H1 (cell line): ENCODE results near the gene KCTD12. TPM values are rescaled to one million over a fixed set of nuclear protein-coding genes. Genes with fewer than 3 reads are reported as not detected.

ENCODE experiments used
- CTCF ChIA-PET: fragments of 300-600 bp; sonication (Branson Sonifier 250); formaldehyde crosslinking; loops from one replicate; lab custom pipeline; 2021; ENCODE audit not compliant: partially characterized antibody; lab: Charles Lee
- POLR2A ChIA-PET: fragments of 300-600 bp; sonication (Branson Sonifier 250); formaldehyde crosslinking; loops from one replicate; lab custom pipeline; 2021; ENCODE audit warnings: inconsistent platforms; ENCODE audit not compliant: partially characterized antibody; lab: Charles Lee
- DNase-seq, 2 experiments: peaks; one replicate each; pipeline versions ENCODE4 v3.0.0 to v3.0.0-alpha.2; 2010 to 2022; ENCODE audit warnings: low spot score in 2 of 2, low read depth in 1 of 2, mixed read lengths in 1 of 2
- FAIRE-seq: peaks from 2 replicates; lab custom pipeline; 2011; peaks lifted over from hg19 to GRCh38; lab: Jason Lieb, UNC
- H2AFZ ChIP-seq: 2 replicates; pipeline ENCODE4 v1.8.1; 2012; ENCODE audit warnings: low read length, inconsistent platforms
- H2AK5ac ChIP-seq: 2 replicates; pipeline ENCODE4 v1.6.1; 2013; ENCODE audit warnings: low read depth, low read length
- H2BK120ac ChIP-seq: replicated peaks from 2 replicates; pipeline ENCODE3; 2013; ENCODE audit warnings: low read depth, low read length, inconsistent platforms
- H2BK12ac ChIP-seq: 2 replicates; pipeline ENCODE4 v1.6.1; 2013; ENCODE audit warnings: low read depth, low read length
- H2BK15ac ChIP-seq: 2 replicates; pipeline ENCODE4 v1.6.1; 2013; ENCODE audit warnings: low read length
- H2BK20ac ChIP-seq: 2 replicates; pipeline ENCODE4 v1.6.1; 2013; ENCODE audit warnings: low read length
- H2BK5ac ChIP-seq: 2 replicates; pipeline ENCODE4 v1.6.1; 2013; ENCODE audit warnings: low read depth, low read length
- H3K14ac ChIP-seq: 2 replicates; pipeline ENCODE4 v1.6.1; 2013; ENCODE audit warnings: inconsistent platforms; ENCODE audit not compliant: insufficient read length
- H3K18ac ChIP-seq: 2 replicates; pipeline ENCODE4 v1.6.1; 2013; ENCODE audit warnings: low read length; ENCODE audit errors: extremely low read depth
- H3K23ac ChIP-seq: 2 replicates; pipeline ENCODE4 v1.6.1; 2013; ENCODE audit warnings: inconsistent platforms; ENCODE audit not compliant: insufficient read length
- H3K23me2 ChIP-seq: 2 replicates; pipeline ENCODE4 v1.6.1; 2013; ENCODE audit warnings: low read depth, low read length
- H3K27ac ChIP-seq: 2 replicates; pipeline ENCODE4 v1.6.1; 2011; ENCODE audit warnings: low read depth, low read length, inconsistent platforms
- H3K27me3 ChIP-seq, 4 experiments: replicated peaks in 1 of 4; 1 replicate in 1 of 4; 2 replicates in 3 of 4; pipeline versions ENCODE4 v1.6.1 to v1.8.1; 2011 to 2013; ENCODE audit warnings: low read length in 3 of 4, mild to moderate bottlenecking in 3 of 4, inconsistent platforms in 2 of 4, mixed read lengths in 2 of 4, moderate library complexity in 1 of 4; ENCODE audit not compliant: control insufficient read depth in 3 of 4, insufficient read depth in 3 of 4; ENCODE audit errors: extremely low read depth in 1 of 4
- H3K36me3 ChIP-seq, 4 experiments: 2 replicates each; pipeline versions ENCODE4 v1.6.1 to v1.8.1; 2011 to 2013; ENCODE audit warnings: mild to moderate bottlenecking in 4 of 4, low read length in 3 of 4, moderate library complexity in 2 of 4, control low read depth in 1 of 4, inconsistent platforms in 1 of 4; ENCODE audit not compliant: insufficient read depth in 4 of 4, control insufficient read depth in 2 of 4
- H3K4ac ChIP-seq: replicated peaks from 2 replicates; pipeline ENCODE3; 2013; ENCODE audit warnings: low read length, low read depth, mixed read lengths, inconsistent platforms; ENCODE audit not compliant: insufficient read length
- H3K4me1 ChIP-seq, 4 experiments: replicated peaks in 1 of 4; 1 replicate in 1 of 4; 2 replicates in 3 of 4; pipeline versions ENCODE4 v1.6.1 to v1.8.1; 2011 to 2013; ENCODE audit warnings: low read length in 3 of 4, inconsistent platforms in 2 of 4, mixed read lengths in 1 of 4; ENCODE audit not compliant: insufficient read depth in 4 of 4, control insufficient read depth in 3 of 4
- H3K4me2 ChIP-seq, 2 experiments: 2 replicates each; pipeline versions ENCODE4 v1.6.1 to v1.8.1; 2011 to 2013; ENCODE audit warnings: low read depth in 2 of 2, low read length in 2 of 2, control low read depth in 1 of 2, inconsistent platforms in 1 of 2, mild to moderate bottlenecking in 1 of 2; ENCODE audit not compliant: insufficient read depth in 1 of 2
- H3K4me3 ChIP-seq, 4 experiments: fragments of 200-600, 300-600 bp in 1 of 4; sonication (generic), shearing (Covaris generic), sonication (Bioruptor Twin) in 1 of 4; 2 replicates each; pipeline versions ENCODE4 v1.5.1 to v1.8.1; 2011 to 2016; ENCODE audit warnings: low read length in 4 of 4, low read depth in 3 of 4, control low read depth in 2 of 4, inconsistent platforms in 2 of 4, mild to moderate bottlenecking in 2 of 4, mixed read lengths in 1 of 4, moderate library complexity in 1 of 4; ENCODE audit not compliant: insufficient read depth in 2 of 4; ENCODE audit errors: extremely low read depth in 1 of 4
- H3K56ac ChIP-seq: replicated peaks from 2 replicates; pipeline ENCODE3; 2013; ENCODE audit warnings: low read depth, mild to moderate bottlenecking, mixed read lengths, low read length, inconsistent platforms; ENCODE audit not compliant: insufficient read length
- H3K79me1 ChIP-seq: 2 replicates; pipeline ENCODE4 v1.6.1; 2013; ENCODE audit warnings: low read depth, low read length, control low read depth
- H3K79me2 ChIP-seq, 2 experiments: 2 replicates each; pipeline versions ENCODE4 v1.6.1 to v1.8.1; 2012 to 2013; ENCODE audit warnings: low read length in 2 of 2, mild to moderate bottlenecking in 2 of 2, inconsistent platforms in 1 of 2; ENCODE audit not compliant: insufficient read depth in 2 of 2, control insufficient read depth in 1 of 2
- H3K9ac ChIP-seq, 4 experiments: replicated peaks in 1 of 4; 1 replicate in 1 of 4; 2 replicates in 3 of 4; pipeline versions ENCODE4 v1.6.1 to v1.8.1; 2011 to 2013; ENCODE audit warnings: low read depth in 3 of 4, low read length in 3 of 4, control low read depth in 2 of 4, mild to moderate bottlenecking in 2 of 4, moderate library complexity in 2 of 4, inconsistent platforms in 1 of 4; ENCODE audit errors: extremely low read depth in 1 of 4
- H3K9me3 ChIP-seq, 2 experiments: 2 replicates each; pipeline versions ENCODE4 v1.6.1 to v1.8.1; 2012 to 2013; ENCODE audit warnings: mild to moderate bottlenecking in 2 of 2, moderate library complexity in 2 of 2, control low read depth in 1 of 2, inconsistent platforms in 1 of 2, low read depth in 1 of 2, low read length in 1 of 2, mixed read lengths in 1 of 2; ENCODE audit not compliant: insufficient read depth in 2 of 2
- H4K20me1 ChIP-seq, 2 experiments: replicated peaks in 1 of 2; 2 replicates each; pipeline versions ENCODE3 to v1.8.1; 2011 to 2013; ENCODE audit warnings: inconsistent platforms in 2 of 2, low read length in 2 of 2, mild to moderate bottlenecking in 1 of 2; ENCODE audit not compliant: insufficient read depth in 2 of 2, control insufficient read depth in 1 of 2
- H4K5ac ChIP-seq: 2 replicates; pipeline ENCODE4 v1.6.1; 2013; ENCODE audit warnings: low read length, low read depth, mixed read lengths, inconsistent platforms; ENCODE audit not compliant: insufficient read length
- H4K8ac ChIP-seq: 2 replicates; pipeline ENCODE4 v1.8.0; 2013; ENCODE audit warnings: mild to moderate bottlenecking, moderate library complexity, low read length, inconsistent platforms; ENCODE audit not compliant: insufficient read depth; ENCODE audit errors: extremely low read depth
- H4K91ac ChIP-seq: replicated peaks from 2 replicates; pipeline ENCODE3; 2013; ENCODE audit warnings: low read length, mixed read lengths, inconsistent platforms; ENCODE audit not compliant: insufficient read length
- ASH2L ChIP-seq: fragments of 200-600, 300-600 bp; sonication (generic); IDR thresholded peaks from one replicate; pipeline ENCODE4 v1.7.1; 2017; ENCODE audit warnings: low read length
- HDAC2 ChIP-seq, 2 experiments: fragments of 300-600 bp in 1 of 2; sonication (generic) in 1 of 2; IDR thresholded peaks; 2 replicates each; pipeline ENCODE4 v1.6.1; 2011 to 2012; ENCODE audit warnings: low read depth in 2 of 2, low read length in 2 of 2, mild to moderate bottlenecking in 2 of 2, moderate library complexity in 2 of 2, borderline replicate concordance in 1 of 2, inconsistent platforms in 1 of 2
- JUND ChIP-seq: IDR thresholded peaks from 2 replicates; pipeline ENCODE4 v1.6.1; 2011; ENCODE audit warnings: mild to moderate bottlenecking, improper control_type of control experiment, low read length
- POU5F1 ChIP-seq: IDR thresholded peaks from 2 replicates; pipeline ENCODE4 v1.6.1; 2011; ENCODE audit warnings: low read depth, mild to moderate bottlenecking, low read length, moderate library complexity
- SIRT6 ChIP-seq: IDR thresholded peaks from one replicate; pipeline ENCODE4 v1.7.1; 2012; ENCODE audit warnings: low read length, inconsistent platforms
- SP2 ChIP-seq: IDR thresholded peaks from 2 replicates; pipeline ENCODE4 v1.6.1; 2012; ENCODE audit warnings: mild to moderate bottlenecking, low read length, inconsistent platforms
- WGBS, 2 experiments: shearing (Covaris generic) in 1 of 2; methylation state at CpG; one replicate each; pipeline versions ENCODE4 v1.1.6 to v1.1.7; 2013 to 2015; ENCODE audit warnings: low lambda C conversion rate in 2 of 2, mixed read lengths in 2 of 2, inconsistent platforms in 1 of 2, low coverage in 1 of 2, missing lambda C conversion rate in 1 of 2; ENCODE audit not compliant: insufficient replicate concordance in 2 of 2, insufficient coverage in 1 of 2, insufficient read length in 1 of 2; ENCODE audit errors: extremely low coverage in 1 of 2, missing lambda C conversion rate in 1 of 2; 5-methylcytosine and 5-hydroxymethylcytosine counted together
- polyA plus RNA-seq, 7 experiments: library from polyadenylated mRNA; depleted of rRNA in 3 of 7; stranded (reverse) in 5 of 7; unstranded in 2 of 7; fragments of >200 nt in 5 of 7; fragments of 200-250 nt in 2 of 7; gene quantifications; 1 replicate in 5 of 7; 2 replicates in 1 of 7; 4 replicates in 1 of 7; pipeline versions ENCODE4 v1.2.1 to v1.2.3, GENCODE V29; 2011 to 2013; ENCODE audit warnings: missing spikeins in 2 of 7, mixed read lengths in 2 of 7
- total RNA-seq: library from RNA; stranded (reverse); fragmentation: NEBNext Ultra II Directional; extraction: Animal tissue kit (Norgen Biotek cat#: 25700); gene quantifications from 2 replicates; pipeline ENCODE4 v1.2.1, GENCODE V29; 2021
- TF ChIP-seq, protein P1 (sequence below): IDR thresholded peaks from 2 replicates; pipeline ENCODE4 v1.6.1; 2011; ENCODE audit warnings: low read depth, mild to moderate bottlenecking, low read length; ENCODE audit not compliant: insufficient read depth
- TF ChIP-seq, protein P2 (sequence below), 3 experiments: IDR thresholded peaks; 1 replicate in 2 of 3; 2 replicates in 1 of 3; pipeline versions ENCODE4 v1.5.1 to v1.6.1; 2011; ENCODE audit warnings: low read length in 3 of 3, mild to moderate bottlenecking in 3 of 3, inconsistent platforms in 2 of 3, low read depth in 1 of 3, moderate library complexity in 1 of 3; ENCODE audit not compliant: insufficient read depth in 1 of 3; ENCODE audit errors: control extremely low read depth in 1 of 3
- TF ChIP-seq, protein P3 (sequence below): IDR thresholded peaks from 2 replicates; pipeline ENCODE4 v1.6.1; 2012; ENCODE audit warnings: inconsistent platforms
- TF ChIP-seq, protein P4 (sequence below): IDR thresholded peaks from 2 replicates; pipeline ENCODE4 v1.6.1; 2012; ENCODE audit warnings: inconsistent platforms

Gene KCTD12
- total and polyA plus RNA-seq, 2 of the 8 experiments (the other 6 are each of a cell fraction or from before 2014, with no cell fraction given), result 2.5 to 9.6 TPM

DNA sequence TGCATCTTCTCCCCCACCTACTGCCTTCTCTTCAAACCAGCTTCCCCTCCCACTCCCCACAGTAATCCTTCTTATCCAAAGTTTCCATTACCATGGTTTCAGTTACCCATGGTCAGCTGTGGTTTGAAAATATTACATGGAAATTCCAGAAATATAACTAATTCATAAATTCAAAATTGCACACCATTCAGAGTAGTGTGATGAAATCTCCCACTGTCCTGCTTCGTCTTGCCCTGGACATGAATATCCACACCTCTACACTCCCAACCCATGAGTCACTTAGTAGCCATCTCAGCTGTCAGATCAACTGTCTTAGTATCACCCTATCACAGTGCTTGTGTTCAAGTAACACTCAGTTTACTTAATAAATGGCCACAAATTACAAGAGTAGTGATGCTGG is 3.8 kb upstream of the KCTD12 start:
- Histone ChIP-seq H2AFZ (no peak overlapping the region), H3K4me1 (peaks cover 0 to 5% (median 3%) of the 10 kb centered on the region in 4 experiments), H3K23me2 (peaks cover 17% of the 10 kb centered on the region; the same call in 1 of the 2 replicates), H3K27me3 (peaks cover 6 to 33% (median 30%) of the 10 kb centered on the region in 4 experiments), H2BK15ac (no peak overlapping the region), H3K18ac (no peak overlapping the region), H2BK120ac (no peak overlapping the region), H3K79me1 (no peaks in the 10 kb centered on the region), H3K4me2 (no peak overlapping the region), H4K8ac (no peak overlapping the region), H2AK5ac (no peak overlapping the region), H3K79me2 (no peaks in the 10 kb centered on the region), H3K9ac (no peak overlapping the region; a peak in 1 of 7 replicates), H4K91ac (no peak overlapping the region), H2BK5ac (no peak overlapping the region), H4K5ac (no peak overlapping the region), H3K23ac (no peak overlapping the region), H2BK20ac (no peak overlapping the region), H3K14ac (no peak overlapping the region), H3K27ac (no peak overlapping the region), H3K4ac (no peak overlapping the region), H4K20me1 (no peaks in the 10 kb centered on the region), H3K4me3 (no peak overlapping the region), H3K36me3 (no peaks in the 10 kb centered on the region), H3K56ac (no peak overlapping the region), H2BK12ac (no peak overlapping the region), H3K9me3 (no peaks in the 10 kb centered on the region)
- ChIA-PET CTCF (interaction anchor here (1.2 to 1.5 kb wide), 2 partner anchors 13 to 851 kb away, joined by 3 to 5 read pairs; no protein-coding TSS in a partner anchor), POLR2A (no interaction called here)
- DNase-seq (no peak), FAIRE-seq (no peak)
- 93% methylated on average over 1 of the region's 1 CpG; no CpG with 5 or more reads in 1 of the 2 experiments for whole genome bisulfite sequencing, 2 experiments
- no peak for TF ChIP-seq JUND
- TF ChIP-seq, protein P1, sequence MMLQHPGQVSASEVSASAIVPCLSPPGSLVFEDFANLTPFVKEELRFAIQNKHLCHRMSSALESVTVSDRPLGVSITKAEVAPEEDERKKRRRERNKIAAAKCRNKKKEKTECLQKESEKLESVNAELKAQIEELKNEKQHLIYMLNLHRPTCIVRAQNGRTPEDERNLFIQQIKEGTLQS, result no peak
- no peak for TF ChIP-seq HDAC2 (IDR thresholded peaks at IDR 0.05; ENCODE audit: borderline replicate concordance in 1 of 2, low read depth in 2 of 2, low read length in 2 of 2)
- TF ChIP-seq, protein P2, sequence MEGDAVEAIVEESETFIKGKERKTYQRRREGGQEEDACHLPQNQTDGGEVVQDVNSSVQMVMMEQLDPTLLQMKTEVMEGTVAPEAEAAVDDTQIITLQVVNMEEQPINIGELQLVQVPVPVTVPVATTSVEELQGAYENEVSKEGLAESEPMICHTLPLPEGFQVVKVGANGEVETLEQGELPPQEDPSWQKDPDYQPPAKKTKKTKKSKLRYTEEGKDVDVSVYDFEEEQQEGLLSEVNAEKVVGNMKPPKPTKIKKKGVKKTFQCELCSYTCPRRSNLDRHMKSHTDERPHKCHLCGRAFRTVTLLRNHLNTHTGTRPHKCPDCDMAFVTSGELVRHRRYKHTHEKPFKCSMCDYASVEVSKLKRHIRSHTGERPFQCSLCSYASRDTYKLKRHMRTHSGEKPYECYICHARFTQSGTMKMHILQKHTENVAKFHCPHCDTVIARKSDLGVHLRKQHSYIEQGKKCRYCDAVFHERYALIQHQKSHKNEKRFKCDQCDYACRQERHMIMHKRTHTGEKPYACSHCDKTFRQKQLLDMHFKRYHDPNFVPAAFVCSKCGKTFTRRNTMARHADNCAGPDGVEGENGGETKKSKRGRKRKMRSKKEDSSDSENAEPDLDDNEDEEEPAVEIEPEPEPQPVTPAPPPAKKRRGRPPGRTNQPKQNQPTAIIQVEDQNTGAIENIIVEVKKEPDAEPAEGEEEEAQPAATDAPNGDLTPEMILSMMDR (IDR thresholded peaks at IDR 0.05; ENCODE audit: control extremely low read depth in 1 of 3, insufficient read depth in 1 of 3, low read depth in 1 of 3, low read length in 3 of 3), result no peak
- TF ChIP-seq SP2, result no peak
- TF ChIP-seq SIRT6, result no peak
- TF ChIP-seq, protein P3, sequence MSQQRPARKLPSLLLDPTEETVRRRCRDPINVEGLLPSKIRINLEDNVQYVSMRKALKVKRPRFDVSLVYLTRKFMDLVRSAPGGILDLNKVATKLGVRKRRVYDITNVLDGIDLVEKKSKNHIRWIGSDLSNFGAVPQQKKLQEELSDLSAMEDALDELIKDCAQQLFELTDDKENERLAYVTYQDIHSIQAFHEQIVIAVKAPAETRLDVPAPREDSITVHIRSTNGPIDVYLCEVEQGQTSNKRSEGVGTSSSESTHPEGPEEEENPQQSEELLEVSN, result no peak
- TF ChIP-seq POU5F1, result no peak
- TF ChIP-seq, protein P4, sequence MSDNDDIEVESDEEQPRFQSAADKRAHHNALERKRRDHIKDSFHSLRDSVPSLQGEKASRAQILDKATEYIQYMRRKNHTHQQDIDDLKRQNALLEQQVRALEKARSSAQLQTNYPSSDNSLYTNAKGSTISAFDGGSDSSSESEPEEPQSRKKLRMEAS, result no peak
- TF ChIP-seq ASH2L, result no peak
